ENCODE measurements around the gene MPPE1. TPM values are rescaled to one million over a fixed set of nuclear protein-coding genes. Genes with fewer than 3 reads are reported as not detected.

Gene MPPE1
- total and polyA plus RNA-seq, 2 experiments from 2014 or later, result 45.5 to 59.3 TPM

DNA sequence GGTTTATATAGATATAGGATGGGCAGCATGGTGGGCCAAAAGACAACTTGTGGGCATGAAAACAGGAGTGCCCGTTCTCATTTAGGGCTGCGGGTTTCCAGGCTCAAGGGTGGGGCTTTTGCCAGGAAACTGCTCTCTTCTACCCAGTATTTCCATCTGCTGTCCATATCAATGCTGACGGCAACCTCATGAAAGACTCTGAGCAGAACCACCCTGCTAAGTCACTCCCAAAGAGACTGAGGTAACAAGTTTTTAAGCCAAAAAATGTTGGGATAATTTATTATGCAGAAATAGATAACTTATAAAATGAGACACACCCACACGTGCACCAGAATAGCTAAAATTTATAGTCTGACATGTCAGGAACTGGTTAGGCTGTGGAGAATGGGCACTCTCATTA is 36.1 kb upstream of the MPPE1 start:
- no peak for DNase-seq (ENCODE audit: low spot score)
- peaks cover 28% of the 10 kb centered on the region for H3K4me1 ChIP-seq (ENCODE audit: insufficient read depth)
- H3K9me3 ChIP-seq (ENCODE audit: low read depth), result no peaks in the 10 kb centered on the region
- H3K4me2 ChIP-seq, result no peak overlapping the region
- H3K27me3 ChIP-seq, result no peaks in the 10 kb centered on the region
- no peaks in the 10 kb centered on the region for H3K9me2 ChIP-seq (replicated peaks; ENCODE audit: insufficient read depth)
- no peak overlapping the region for H2AFZ ChIP-seq
- H3K36me3 ChIP-seq (replicated peaks; ENCODE audit: insufficient read depth, low read depth), result no peaks in the 10 kb centered on the region
- H3K79me2 ChIP-seq, result no peaks in the 10 kb centered on the region
- H4K20me1 ChIP-seq (ENCODE audit: insufficient read depth, poor library complexity, severe bottlenecking), result no peaks in the 10 kb centered on the region
- WGBS (ENCODE audit: low lambda C conversion rate, missing lambda C conversion rate), result 92% methylated on average over 4 of the region's 4 CpGs
- no peak overlapping the region for H3K4me3 ChIP-seq
- no peak for TF ChIP-seq EZH2phosphoT487 (IDR thresholded peaks at IDR 0.05; ENCODE audit: low read depth, severe bottlenecking, unreplicated experiment)
- TF ChIP-seq, protein P1, sequence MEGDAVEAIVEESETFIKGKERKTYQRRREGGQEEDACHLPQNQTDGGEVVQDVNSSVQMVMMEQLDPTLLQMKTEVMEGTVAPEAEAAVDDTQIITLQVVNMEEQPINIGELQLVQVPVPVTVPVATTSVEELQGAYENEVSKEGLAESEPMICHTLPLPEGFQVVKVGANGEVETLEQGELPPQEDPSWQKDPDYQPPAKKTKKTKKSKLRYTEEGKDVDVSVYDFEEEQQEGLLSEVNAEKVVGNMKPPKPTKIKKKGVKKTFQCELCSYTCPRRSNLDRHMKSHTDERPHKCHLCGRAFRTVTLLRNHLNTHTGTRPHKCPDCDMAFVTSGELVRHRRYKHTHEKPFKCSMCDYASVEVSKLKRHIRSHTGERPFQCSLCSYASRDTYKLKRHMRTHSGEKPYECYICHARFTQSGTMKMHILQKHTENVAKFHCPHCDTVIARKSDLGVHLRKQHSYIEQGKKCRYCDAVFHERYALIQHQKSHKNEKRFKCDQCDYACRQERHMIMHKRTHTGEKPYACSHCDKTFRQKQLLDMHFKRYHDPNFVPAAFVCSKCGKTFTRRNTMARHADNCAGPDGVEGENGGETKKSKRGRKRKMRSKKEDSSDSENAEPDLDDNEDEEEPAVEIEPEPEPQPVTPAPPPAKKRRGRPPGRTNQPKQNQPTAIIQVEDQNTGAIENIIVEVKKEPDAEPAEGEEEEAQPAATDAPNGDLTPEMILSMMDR (IDR thresholded peaks at IDR 0.05; ENCODE audit: poor library complexity), result no peak
- no peak for TF ChIP-seq EZH2 (IDR thresholded peaks at IDR 0.05; ENCODE audit: borderline replicate concordance)
- H3K27ac ChIP-seq, result no peak overlapping the region

DNA sequence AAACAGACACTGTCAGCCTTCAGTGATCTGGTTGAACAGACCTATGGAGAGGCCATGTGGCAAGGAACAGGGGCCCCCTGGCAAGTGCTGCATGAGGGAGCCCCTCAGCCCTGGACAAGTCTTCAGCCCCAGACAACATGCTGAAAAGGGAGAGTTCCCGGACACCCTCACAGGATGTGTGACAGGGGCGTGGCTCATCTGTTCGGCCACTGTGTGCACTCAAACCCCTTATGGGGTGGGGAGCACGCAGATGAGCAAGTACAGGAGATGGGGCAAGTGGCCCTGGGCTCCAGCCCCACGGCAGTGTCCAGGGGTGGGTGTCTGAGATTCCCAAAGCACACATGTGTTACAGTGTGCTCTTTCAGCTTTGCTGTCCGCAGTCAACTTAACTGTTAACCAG is 35.4 kb upstream of the MPPE1 start:
- TF ChIP-seq EZH2 (IDR thresholded peaks at IDR 0.05; ENCODE audit: borderline replicate concordance), result no peak
- TF ChIP-seq, protein P1 (IDR thresholded peaks at IDR 0.05; ENCODE audit: poor library complexity), result no peak
- no peak for TF ChIP-seq EZH2phosphoT487 (IDR thresholded peaks at IDR 0.05; ENCODE audit: low read depth, severe bottlenecking, unreplicated experiment)
- H3K9me2 ChIP-seq (replicated peaks; ENCODE audit: insufficient read depth), result no peaks in the 10 kb centered on the region

DNA sequence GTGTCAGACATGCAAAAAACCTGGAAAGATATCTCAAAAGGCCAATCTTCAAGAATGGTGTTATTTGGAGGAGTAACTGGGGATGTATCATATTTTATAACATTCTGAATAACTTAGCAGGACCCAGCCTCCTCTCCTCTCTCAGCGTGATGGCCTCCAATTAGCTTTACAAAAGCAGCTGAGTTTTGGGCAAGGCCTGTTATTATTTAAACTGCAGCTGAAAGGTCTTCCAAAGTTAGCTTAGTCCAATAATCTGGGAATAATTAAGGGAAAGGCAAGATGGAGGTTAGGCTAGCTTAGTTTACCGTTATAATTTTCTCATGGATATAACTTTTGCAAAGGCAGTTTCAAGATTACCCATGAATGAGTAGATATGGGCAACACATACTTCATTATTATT is 32.8 kb upstream of the MPPE1 start:
- H3K27me3 ChIP-seq, result no peaks in the 10 kb centered on the region
- no peaks in the 10 kb centered on the region for H4K20me1 ChIP-seq (ENCODE audit: insufficient read depth, poor library complexity, severe bottlenecking)
- H2AFZ ChIP-seq, result no peak overlapping the region
- no peaks in the 10 kb centered on the region for H3K9me2 ChIP-seq (replicated peaks; ENCODE audit: insufficient read depth)
- WGBS (ENCODE audit: low lambda C conversion rate, missing lambda C conversion rate), result 64% methylated on average over 2 of the region's 2 CpGs
- no peak overlapping the region for H3K4me3 ChIP-seq
- no peaks in the 10 kb centered on the region for H3K36me3 ChIP-seq (replicated peaks; ENCODE audit: insufficient read depth, low read depth)
- H3K79me2 ChIP-seq, result no peaks in the 10 kb centered on the region
- H3K9me3 ChIP-seq (ENCODE audit: low read depth), result no peaks in the 10 kb centered on the region
- no peak overlapping the region for H3K4me2 ChIP-seq
- TF ChIP-seq EZH2 (IDR thresholded peaks at IDR 0.05; ENCODE audit: borderline replicate concordance) (no peak), EZH2phosphoT487 (IDR thresholded peaks at IDR 0.05; ENCODE audit: low read depth, severe bottlenecking, unreplicated experiment) (no peak)
- TF ChIP-seq, protein P1 (IDR thresholded peaks at IDR 0.05; ENCODE audit: poor library complexity), result no peak
- peaks cover 2% of the 10 kb centered on the region for H3K4me1 ChIP-seq (ENCODE audit: insufficient read depth)
- DNase-seq (ENCODE audit: low spot score), result no peak
- H3K27ac ChIP-seq, result no peak overlapping the region

More for the DNA sequence above, 35.4 kb upstream of the MPPE1 start:
- H3K27ac ChIP-seq, result no peak overlapping the region
- WGBS (ENCODE audit: low lambda C conversion rate, missing lambda C conversion rate), result 87% methylated on average over 6 of the region's 6 CpGs
- H4K20me1 ChIP-seq (ENCODE audit: insufficient read depth, poor library complexity, severe bottlenecking), result no peaks in the 10 kb centered on the region
- no peaks in the 10 kb centered on the region for H3K79me2 ChIP-seq
- H3K4me1 ChIP-seq (ENCODE audit: insufficient read depth), result peaks cover 26% of the 10 kb centered on the region
- no peak overlapping the region for H3K4me2 ChIP-seq
- H3K4me3 ChIP-seq, result no peak overlapping the region
- no peak for DNase-seq (ENCODE audit: low spot score)
- H3K36me3 ChIP-seq (replicated peaks; ENCODE audit: insufficient read depth, low read depth), result no peaks in the 10 kb centered on the region
- H3K9me3 ChIP-seq (ENCODE audit: low read depth), result no peaks in the 10 kb centered on the region
- H3K27me3 ChIP-seq, result no peaks in the 10 kb centered on the region
- no peak overlapping the region for H2AFZ ChIP-seq

Measured in hepatocyte (in vitro differentiated cells).